Urothelium cell line (cell line): ENCODE data around the gene GPR17.

Experiments
- DNase-seq: peaks from one replicate; pipeline ENCODE4 v3.0.0; 2011; ENCODE audit warnings: low spot score, mixed read lengths
- FAIRE-seq: peaks from 2 replicates; lab custom pipeline; 2011; peaks lifted over from hg19 to GRCh38; lab: Jason Lieb, UNC

Gene GPR17

GRCh38 chr2:127614246-127614645 lies 31.7 kb upstream of the GPR17 start:
- no peak for DNase-seq
- FAIRE-seq: no peak

GRCh38 chr2:127614731-127615130 lies 31.2 kb upstream of the GPR17 start:
- no peak for FAIRE-seq
- DNase-seq: no peak

GRCh38 chr2:127615511-127616166 lies 30.3 kb upstream of the GPR17 start:
- DNase-seq (no peak), FAIRE-seq (no peak)

- FAIRE-seq (no peak), DNase-seq (no peak)
These were observed 27.3 kb upstream of the GPR17 start for GRCh38 chr2:127618551-127619202.

GRCh38 chr2:127619203-127619590 lies 26.8 kb upstream of the GPR17 start:
- FAIRE-seq: no peak
- DNase-seq: no peak

- FAIRE-seq: no peak
- no peak for DNase-seq
These were observed 25.9 kb upstream of the GPR17 start for GRCh38 chr2:127619877-127620705.

GRCh38 chr2:127620866-127621265 lies 25.1 kb upstream of the GPR17 start:
- FAIRE-seq (no peak), DNase-seq (no peak)

GRCh38 chr2:127621981-127622431 lies 23.9 kb upstream of the GPR17 start:
- DNase-seq (no peak), FAIRE-seq (no peak)

GRCh38 chr2:127622561-127623387 lies 23.2 kb upstream of the GPR17 start:
- no peak for FAIRE-seq
- no peak for DNase-seq

- DNase-seq (peak; percentile 57), FAIRE-seq (peak; percentile 79)
These were observed 22.3 kb upstream of the GPR17 start for GRCh38 chr2:127623388-127624319.

GRCh38 chr2:127624320-127624755 lies 21.6 kb upstream of the GPR17 start:
- DNase-seq (no peak), FAIRE-seq (no peak)

GRCh38 chr2:127624756-127625571 lies 21.0 kb upstream of the GPR17 start:
- FAIRE-seq: no peak
- no peak for DNase-seq

- no peak for FAIRE-seq
These were observed 20.4 kb upstream of the GPR17 start for GRCh38 chr2:127625572-127625951.

GRCh38 chr2:127626175-127626574 lies 19.8 kb upstream of the GPR17 start:
- FAIRE-seq: no peak
- no peak for DNase-seq

More at GRCh38 chr2:127625572-127625951, 20.4 kb upstream of the GPR17 start:
- DNase-seq: no peak

GRCh38 chr2:127626917-127627739 lies 18.8 kb upstream of the GPR17 start:
- no peak for FAIRE-seq
- DNase-seq: no peak

- DNase-seq: no peak
- FAIRE-seq: no peak
These were observed 18.0 kb upstream of the GPR17 start for GRCh38 chr2:127627740-127628571.
